Stimulated activated CD8-positive, alpha-beta memory T cell treated with anti-CD3 and anti-CD28 coated beads, Interleukin-7, amount 100 ng/mL, for 24 hours (primary cell): ENCODE data around the gene SOX2.

ENCODE experiments used
- DNase-seq: peaks from one replicate; pipeline ENCODE4 v3.0.0-alpha.2; 2020; ENCODE audit warnings: low read depth

The SOX2 gene

DNA sequence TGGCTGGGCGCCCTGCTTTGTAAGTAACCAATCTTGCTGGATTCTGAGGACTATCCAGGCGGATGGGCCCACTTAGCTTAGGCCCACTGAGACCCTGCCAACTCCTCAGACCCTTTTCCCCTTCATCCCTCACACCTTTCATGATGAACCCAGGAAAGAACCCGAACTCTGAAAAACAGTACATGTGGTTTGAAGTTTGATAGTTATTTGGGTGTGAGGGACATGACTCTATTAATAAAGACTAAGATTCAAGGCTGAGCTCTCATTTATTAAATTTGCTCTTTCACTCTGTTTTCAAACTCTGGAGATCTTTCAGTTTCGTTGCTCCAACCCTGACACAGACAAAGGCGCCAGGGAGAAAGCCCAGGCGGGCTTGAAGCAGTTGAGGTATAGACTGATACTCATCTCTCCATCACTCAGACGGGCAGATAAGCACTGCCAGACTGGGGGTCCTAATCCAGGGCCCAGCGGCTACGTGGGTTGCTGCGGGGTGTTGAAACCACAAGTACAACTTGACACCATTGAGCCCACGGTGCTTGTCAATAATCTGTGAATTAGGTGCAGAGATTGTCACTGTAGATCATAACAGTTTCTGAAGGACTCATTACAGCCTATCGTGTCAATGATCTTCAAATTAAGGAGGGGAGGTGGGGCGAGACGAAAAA lies 7.2 kb upstream of the SOX2 start:
- DNase-seq = no peak

GRCh38 chr3:181705086-181705480 lies 6.6 kb upstream of the SOX2 start:
- no peak for DNase-seq

DNA sequence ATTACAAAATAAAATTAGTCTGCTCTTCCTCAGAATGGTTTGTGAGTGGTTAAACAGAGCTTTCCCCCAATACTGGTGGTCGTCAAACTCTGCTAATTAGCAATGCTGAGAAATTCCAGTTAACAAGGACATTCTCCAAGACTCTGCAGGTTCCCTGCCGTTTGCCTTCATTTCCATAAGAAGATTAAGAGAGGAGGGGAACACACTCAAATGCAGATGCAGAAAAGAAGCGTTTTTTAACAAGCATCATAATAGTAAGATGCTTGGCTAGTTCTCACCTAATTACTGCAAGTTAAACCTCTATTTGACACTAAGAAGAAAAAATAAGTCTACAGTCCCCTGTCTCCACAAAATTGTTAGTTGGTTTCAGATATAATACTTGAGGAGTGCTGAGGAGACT lies 3.7 kb upstream of the SOX2 start:
- no peak for DNase-seq

GRCh38 chr3:181709537-181710279 lies 2.0 kb upstream of the SOX2 start:
- DNase-seq = peak; percentile 67

DNA sequence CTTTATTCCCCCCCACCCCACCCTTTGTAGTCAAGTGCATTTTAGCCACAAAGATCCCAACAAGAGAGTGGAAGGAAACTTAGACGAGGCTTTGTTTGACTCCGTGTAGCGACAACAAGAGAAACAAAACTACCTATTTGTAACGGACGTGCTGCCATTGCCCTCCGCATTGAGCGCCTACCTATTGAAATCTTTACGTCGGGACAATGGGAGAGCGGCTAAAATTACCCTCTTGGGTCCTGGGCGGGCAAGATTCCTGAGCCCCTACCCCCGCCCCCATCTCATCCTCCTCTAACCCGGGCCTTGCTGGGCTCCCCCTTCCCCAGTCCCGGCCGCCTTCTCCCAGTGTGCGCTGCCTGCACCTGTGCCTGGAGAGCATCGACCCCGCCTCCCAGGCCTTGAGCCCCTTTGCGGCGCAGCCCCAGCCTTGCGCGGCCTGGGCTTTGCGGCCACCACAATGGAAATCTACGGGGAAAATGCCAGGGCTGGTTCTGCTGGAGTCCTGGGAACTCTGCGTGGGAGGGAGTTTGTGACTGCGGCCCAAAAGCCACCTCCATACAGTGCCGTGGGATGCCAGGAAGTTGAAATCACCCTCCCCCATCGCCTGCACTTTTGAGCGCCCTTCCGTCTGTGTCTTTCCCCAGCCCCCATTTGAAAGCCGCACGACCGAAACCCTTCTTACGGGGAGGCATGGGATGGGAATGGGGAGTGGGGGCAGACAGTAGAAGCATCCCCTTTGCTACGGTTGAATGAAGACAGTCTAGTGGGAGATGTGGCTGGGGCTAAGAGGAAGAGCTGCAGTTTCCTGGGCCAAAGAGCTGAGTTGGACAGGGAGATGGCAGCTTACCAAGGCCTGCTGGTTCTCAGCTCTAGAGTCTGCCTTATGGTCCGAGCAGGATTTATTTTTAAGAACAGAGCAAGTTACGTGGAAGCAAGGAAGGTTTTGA lies 1.1 kb upstream of the SOX2 start:
- no peak for DNase-seq

DNA sequence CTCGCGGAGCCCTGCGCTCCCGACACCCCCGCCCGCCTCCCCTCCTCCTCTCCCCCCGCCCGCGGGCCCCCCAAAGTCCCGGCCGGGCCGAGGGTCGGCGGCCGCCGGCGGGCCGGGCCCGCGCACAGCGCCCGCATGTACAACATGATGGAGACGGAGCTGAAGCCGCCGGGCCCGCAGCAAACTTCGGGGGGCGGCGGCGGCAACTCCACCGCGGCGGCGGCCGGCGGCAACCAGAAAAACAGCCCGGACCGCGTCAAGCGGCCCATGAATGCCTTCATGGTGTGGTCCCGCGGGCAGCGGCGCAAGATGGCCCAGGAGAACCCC lies 464 bp downstream of the SOX2 start:
- no peak for DNase-seq

- no peak for DNase-seq
Observed at GRCh38 chr3:181712553-181713279, 991 bp downstream of the SOX2 start.

- no peak for DNase-seq
Observed at GRCh38 chr3:181713280-181713647, 1.5 kb downstream of the SOX2 start.

GRCh38 chr3:181713676-181714612 lies 2.2 kb downstream of the SOX2 start:
- DNase-seq = no peak

- DNase-seq = no peak
Observed at GRCh38 chr3:181715571-181716340, 4.0 kb downstream of the SOX2 start.

- DNase-seq = no peak
Observed at GRCh38 chr3:181716966-181717365, 5.2 kb downstream of the SOX2 start.

DNA sequence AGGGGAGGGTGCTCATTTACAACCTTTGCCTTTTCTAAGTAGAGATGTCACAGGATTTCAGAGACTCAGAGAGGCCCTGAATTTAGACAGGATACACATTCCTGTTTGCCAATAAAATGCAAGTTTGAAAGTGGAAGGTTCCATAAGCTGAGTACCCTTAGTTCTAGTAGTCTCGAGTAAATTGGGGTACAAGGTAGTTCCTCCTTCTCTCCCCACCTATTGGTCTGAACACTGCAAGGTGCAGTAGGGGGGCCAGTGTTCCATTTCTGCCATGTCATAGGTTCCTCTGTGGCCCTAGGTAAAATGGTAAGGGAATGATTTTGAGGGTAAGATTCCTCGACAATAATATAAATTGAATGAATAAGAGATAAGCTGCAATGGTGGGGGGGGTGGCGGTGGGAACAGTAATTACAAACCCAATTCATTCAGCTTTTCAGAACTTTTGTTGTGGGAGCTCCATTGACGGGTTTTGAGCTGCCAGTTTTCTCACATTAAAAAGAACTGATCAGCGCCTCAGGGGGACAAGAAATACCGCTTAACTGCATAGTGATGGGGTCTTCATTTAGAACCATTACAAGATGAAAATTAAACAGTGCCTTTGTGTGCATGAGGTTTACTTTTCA lies 5.9 kb downstream of the SOX2 start:
- DNase-seq = no peak

DNA sequence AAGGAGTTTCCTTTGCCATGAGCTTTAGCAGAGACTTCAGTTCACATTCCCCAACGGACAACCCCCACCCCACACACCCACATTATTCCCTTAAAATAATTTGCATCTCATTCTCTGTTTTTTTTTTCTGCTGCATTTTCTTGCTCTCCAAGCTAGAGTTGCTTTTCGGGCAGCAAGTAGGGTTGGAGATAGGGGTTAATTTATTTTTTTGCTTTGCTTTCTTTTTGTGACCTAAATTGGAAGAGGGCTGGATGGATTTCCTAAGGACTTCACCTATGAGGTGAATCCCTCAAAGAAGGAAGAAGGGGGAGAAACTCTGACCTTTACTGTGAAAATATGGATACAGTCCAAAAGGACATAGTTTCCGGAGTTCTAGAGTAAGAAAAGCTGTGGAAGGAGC lies 6.6 kb downstream of the SOX2 start:
- DNase-seq = no peak

DNA sequence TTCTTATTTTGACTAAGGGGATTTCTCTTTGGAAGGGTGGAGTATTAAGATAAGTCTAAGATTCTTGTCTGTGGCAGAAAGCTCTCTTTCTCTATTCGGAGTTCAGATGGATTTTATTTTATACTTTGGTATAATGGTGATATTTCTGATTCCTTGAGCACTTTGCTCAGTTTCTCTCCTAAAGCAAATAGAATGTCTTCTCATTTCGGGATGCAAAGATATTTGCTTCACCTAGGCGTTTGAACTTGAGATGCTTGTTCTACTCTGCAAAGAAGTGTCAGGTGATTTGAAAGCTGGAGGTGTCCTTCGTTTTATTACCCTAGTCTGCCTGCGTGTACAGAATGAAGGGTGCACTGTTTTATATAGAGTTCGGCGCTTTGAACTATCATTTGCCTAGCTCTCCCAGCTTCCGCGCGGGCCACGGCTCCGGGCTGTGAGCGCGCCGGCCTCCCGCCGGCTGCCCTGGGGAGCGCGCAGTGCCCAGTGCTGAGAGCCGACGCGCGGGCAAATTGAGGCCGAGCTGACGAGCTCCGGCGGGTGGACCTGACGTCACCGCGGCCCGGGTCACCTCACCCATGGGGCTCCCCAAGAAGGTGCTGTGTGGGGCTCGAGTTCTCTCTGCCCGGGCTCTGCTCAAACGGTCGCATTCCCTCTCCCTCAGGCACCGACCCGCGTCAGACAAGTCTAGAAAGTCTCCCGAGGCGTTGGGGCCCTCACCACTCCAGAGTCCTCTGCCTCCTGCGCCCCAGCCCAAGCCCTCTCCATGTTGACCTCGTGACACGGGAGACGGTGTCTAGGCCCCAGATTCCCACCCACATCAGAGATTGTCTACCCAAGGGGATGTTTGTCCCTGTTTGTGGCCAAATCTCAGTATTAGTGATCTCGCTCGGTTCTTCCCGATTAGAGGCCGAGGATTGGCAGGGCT lies 7.5 kb downstream of the SOX2 start:
- DNase-seq = no peak

GRCh38 chr3:181719991-181720680 lies 8.4 kb downstream of the SOX2 start:
- no peak for DNase-seq

DNA sequence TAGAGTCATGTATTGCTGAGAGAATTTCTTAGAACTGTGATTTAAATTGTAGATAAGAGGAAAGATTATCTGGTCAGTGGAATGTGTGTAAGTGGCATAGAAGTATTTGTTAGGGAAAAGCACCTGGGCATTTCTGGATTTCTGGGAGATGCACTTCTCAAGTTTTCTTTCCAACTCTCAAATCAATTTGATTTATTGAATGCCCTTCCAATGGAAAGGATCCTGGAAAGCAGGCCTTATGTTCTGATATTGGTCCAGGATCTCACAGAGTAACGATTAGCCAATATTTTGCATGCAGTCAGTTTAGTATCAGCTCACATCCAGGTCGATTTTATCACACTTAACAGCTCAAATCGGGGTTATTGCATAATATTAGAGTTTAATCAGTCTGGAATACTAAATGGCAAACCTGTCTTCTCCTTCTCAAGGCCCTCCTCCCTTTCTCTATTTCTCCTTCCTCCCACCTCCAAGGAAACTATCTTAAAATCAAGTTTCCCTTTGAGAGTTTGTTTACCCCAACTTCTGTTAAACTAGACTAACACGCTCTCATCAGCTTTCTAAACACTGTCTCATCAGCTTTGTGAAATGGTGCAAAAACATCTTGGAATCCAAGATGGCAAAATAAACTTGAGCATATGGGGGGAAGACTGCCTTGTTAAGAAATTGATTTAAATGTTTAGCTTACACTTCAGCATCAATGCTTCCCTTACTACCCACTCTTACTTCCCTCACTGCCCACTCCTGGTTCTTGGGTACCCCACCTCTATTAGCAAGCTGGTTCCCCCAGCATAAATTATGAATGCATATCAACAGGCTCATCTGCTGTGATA lies 9.5 kb downstream of the SOX2 start:
- DNase-seq = no peak

DNA sequence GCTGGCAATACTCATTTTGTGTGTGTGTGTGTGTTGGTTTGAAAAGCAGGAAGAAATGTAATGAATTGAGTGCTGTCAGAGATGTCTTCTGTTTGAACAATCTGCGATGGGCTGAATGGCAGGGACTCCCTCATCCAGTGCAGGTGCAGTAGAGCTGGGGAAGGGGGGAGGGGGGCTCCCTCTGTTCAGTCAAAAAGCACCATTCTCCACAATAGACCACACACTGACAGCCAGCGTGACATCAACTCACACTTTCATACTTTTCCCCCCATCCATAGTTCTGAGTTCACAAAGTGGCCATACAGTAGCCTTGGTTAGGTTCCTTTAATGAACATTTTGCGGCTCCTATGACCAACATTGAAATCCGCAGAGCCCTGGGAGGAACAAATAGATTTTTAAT lies 10.4 kb downstream of the SOX2 start:
- DNase-seq = no peak
